Brain microvascular endothelial cell (primary cell): ENCODE data around the gene KIAA0825.

Experiments used
- DNase-seq: peaks from one replicate; pipeline ENCODE4 v3.0.0-alpha.2; 2020
- H3K27ac ChIP-seq: fragments of 250-450 bp; sonication (Bioruptor Pico); 2 replicates; pipeline ENCODE4 v1.5.1; 2020; ENCODE audit warnings: mild to moderate bottlenecking, moderate library complexity
- H3K27me3 ChIP-seq: fragments of 250-450 bp; sonication (Bioruptor Pico); replicated peaks from 2 replicates; pipeline ENCODE4 v1.5.1; 2020; ENCODE audit warnings: mild to moderate bottlenecking
- H3K36me3 ChIP-seq: fragments of 250-450 bp; sonication (Bioruptor Pico); replicated peaks from 2 replicates; pipeline ENCODE4 v1.5.1; 2020; ENCODE audit warnings: mild to moderate bottlenecking
- H3K4me3 ChIP-seq: 2 replicates; pipeline ENCODE4 v1.5.1; 2011; ENCODE audit warnings: low read depth, mild to moderate bottlenecking, control low read depth, low read length, moderate library complexity
- CTCF ChIP-seq: IDR thresholded peaks from 2 replicates; pipeline ENCODE4 v1.5.1; 2011; ENCODE audit warnings: low read depth, mild to moderate bottlenecking, moderate library complexity, low read length, control low read depth, inconsistent platforms; ENCODE audit errors: missing control alignments
- in situ Hi-C: cut with HindIII; loops from 2 replicates; pipeline ENCODE4 v1.10.0; 2017; ENCODE audit warnings: low sequenced_read_pairs, low pct_ligation_motif_present

The KIAA0825 gene

GRCh38 chr5:94498199-94498598, 120.2 kb downstream of the KIAA0825 start:
- TF ChIP-seq CTCF: no peak
- no peak overlapping the region for H3K27ac ChIP-seq

GRCh38 chr5:94485067-94485466, 133.3 kb downstream of the KIAA0825 start:
- in situ Hi-C loops: no loop called here
- no peak for TF ChIP-seq CTCF
- no peak for DNase-seq
- Histone ChIP-seq H3K27ac (no peak overlapping the region), H3K36me3 (no peaks in the 10 kb centered on the region), H3K4me3 (no peak overlapping the region), H3K27me3 (no peaks in the 10 kb centered on the region)

More at GRCh38 chr5:94498199-94498598, 120.2 kb downstream of the KIAA0825 start:
- Histone ChIP-seq H3K4me3 (no peak overlapping the region), H3K36me3 (no peaks in the 10 kb centered on the region), H3K27me3 (no peaks in the 10 kb centered on the region)
- in situ Hi-C loops: no loop called here
- DNase-seq: no peak

GRCh38 chr5:94481059-94481458, 137.3 kb downstream of the KIAA0825 start:
- no peaks in the 10 kb centered on the region for H3K27me3 ChIP-seq
- TF ChIP-seq CTCF: no peak

GRCh38 chr5:94480486-94480885, 137.9 kb downstream of the KIAA0825 start:
- no peak for DNase-seq
- no peak for TF ChIP-seq CTCF
- no peak overlapping the region for H3K27ac ChIP-seq
- no peak overlapping the region for H3K4me3 ChIP-seq
- no peaks in the 10 kb centered on the region for H3K27me3 ChIP-seq
- H3K36me3 ChIP-seq: no peaks in the 10 kb centered on the region
- in situ Hi-C loops: no loop called here

More at GRCh38 chr5:94481059-94481458, 137.3 kb downstream of the KIAA0825 start:
- in situ Hi-C loops: no loop called here
- no peak for DNase-seq
- Histone ChIP-seq H3K27ac (no peak overlapping the region), H3K36me3 (no peaks in the 10 kb centered on the region), H3K4me3 (no peak overlapping the region)

DNA sequence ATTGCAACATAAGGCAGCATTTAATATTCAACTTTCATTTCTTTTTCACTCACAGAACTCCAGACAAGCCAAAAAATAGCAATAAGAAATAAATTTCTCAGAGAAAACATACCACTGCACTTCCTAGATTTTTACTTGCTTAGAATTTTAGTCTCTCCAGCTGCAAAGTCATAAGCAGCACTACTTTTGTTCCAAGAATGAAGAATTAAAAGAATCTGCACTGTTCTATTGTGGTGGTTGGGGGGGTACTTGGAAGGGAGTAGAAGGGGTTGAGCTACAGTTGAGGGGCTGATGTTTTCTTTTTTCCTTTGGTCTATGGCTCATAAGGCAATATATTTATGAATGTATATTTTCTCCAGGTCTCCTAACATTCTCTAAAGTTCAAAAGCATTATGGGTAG, 144.5 kb downstream of the KIAA0825 start:
- DNase-seq: no peak
- in situ Hi-C loops: no loop called here
- Histone ChIP-seq H3K27ac (no peak overlapping the region), H3K36me3 (no peaks in the 10 kb centered on the region), H3K4me3 (no peak overlapping the region), H3K27me3 (no peaks in the 10 kb centered on the region)
- TF ChIP-seq CTCF: no peak

GRCh38 chr5:94471521-94471920, 146.9 kb downstream of the KIAA0825 start:
- TF ChIP-seq CTCF: no peak
- H3K27ac ChIP-seq: no peak overlapping the region
- no peaks in the 10 kb centered on the region for H3K36me3 ChIP-seq
- in situ Hi-C loops: no loop called here
- H3K27me3 ChIP-seq: no peaks in the 10 kb centered on the region
- no peak for DNase-seq
- H3K4me3 ChIP-seq: no peak overlapping the region
